DND-41 (cell line): ENCODE results near the gene PHF19.

Experiments used
- ATAC-seq: fragments of 200-7000 bp; cut with Tn5 transposase; 3 replicates; pipeline ENCODE4 v1.9.1; 2021; ENCODE audit warnings: low read depth; ENCODE audit not compliant: insufficient read depth
- DNase-seq: peaks from one replicate; pipeline ENCODE4 v3.0.0-alpha.2; 2020
- H2AFZ ChIP-seq: 2 replicates; pipeline ENCODE4 v1.6.0; 2012; ENCODE audit warnings: low read depth, low read length
- H3K27ac ChIP-seq: 2 replicates; pipeline ENCODE4 v1.5.1; 2012; ENCODE audit warnings: low read length, inconsistent platforms
- H3K27me3 ChIP-seq: fragments of 200-600 bp; sonication (generic); 2 replicates; pipeline ENCODE4 v1.6.0; 2012; ENCODE audit warnings: low read length, mild to moderate bottlenecking, inconsistent platforms; ENCODE audit not compliant: insufficient read depth, poor library complexity
- H3K36me3 ChIP-seq: 2 replicates; pipeline ENCODE4 v1.5.1; 2012; ENCODE audit warnings: low read length, inconsistent platforms; ENCODE audit not compliant: insufficient read depth
- H3K4me1 ChIP-seq: 2 replicates; pipeline ENCODE4 v1.5.1; 2012; ENCODE audit warnings: mild to moderate bottlenecking, low read length; ENCODE audit not compliant: insufficient read depth
- H3K4me2 ChIP-seq: 2 replicates; pipeline ENCODE4 v1.6.0; 2012; ENCODE audit warnings: mild to moderate bottlenecking, moderate library complexity, low read length, inconsistent platforms; ENCODE audit not compliant: insufficient read depth
- H3K4me3 ChIP-seq, 2 experiments: fragments of 200-600 bp in 1 of 2; shearing (Covaris generic) in 1 of 2; 2 replicates each; pipeline ENCODE4 v1.5.1; 2012 to 2016; ENCODE audit warnings: inconsistent platforms in 2 of 2, low read length in 2 of 2, mild to moderate bottlenecking in 2 of 2, low read depth in 1 of 2, moderate library complexity in 1 of 2
- H3K79me2 ChIP-seq: 2 replicates; pipeline ENCODE4 v1.6.0; 2012; ENCODE audit warnings: low read length, inconsistent platforms; ENCODE audit not compliant: insufficient read depth
- H3K9ac ChIP-seq: 2 replicates; pipeline ENCODE4 v1.6.0; 2012; ENCODE audit warnings: low read depth, mild to moderate bottlenecking, inconsistent platforms, low read length, moderate library complexity
- H3K9me3 ChIP-seq: 2 replicates; pipeline ENCODE4 v1.5.1; 2012; ENCODE audit warnings: low read length, moderate library complexity, mild to moderate bottlenecking, inconsistent platforms; ENCODE audit not compliant: insufficient read depth, severe bottlenecking
- H4K20me1 ChIP-seq: 2 replicates; pipeline ENCODE4 v1.6.0; 2012; ENCODE audit warnings: low read length; ENCODE audit not compliant: insufficient read depth
- CTCF ChIP-seq: IDR thresholded peaks from 2 replicates; pipeline ENCODE4 v1.5.1; 2012; ENCODE audit warnings: borderline replicate concordance, low read length, moderate library complexity, mild to moderate bottlenecking; ENCODE audit not compliant: poor library complexity, severe bottlenecking; ENCODE audit errors: extremely low read depth
- EZH2 ChIP-seq: IDR thresholded peaks from 3 replicates; pipeline ENCODE4 v1.6.1; 2012; ENCODE audit warnings: borderline replicate concordance, low read depth, mild to moderate bottlenecking, moderate library complexity, low read length, inconsistent platforms; ENCODE audit not compliant: severe bottlenecking

PHF19 gene

DNA sequence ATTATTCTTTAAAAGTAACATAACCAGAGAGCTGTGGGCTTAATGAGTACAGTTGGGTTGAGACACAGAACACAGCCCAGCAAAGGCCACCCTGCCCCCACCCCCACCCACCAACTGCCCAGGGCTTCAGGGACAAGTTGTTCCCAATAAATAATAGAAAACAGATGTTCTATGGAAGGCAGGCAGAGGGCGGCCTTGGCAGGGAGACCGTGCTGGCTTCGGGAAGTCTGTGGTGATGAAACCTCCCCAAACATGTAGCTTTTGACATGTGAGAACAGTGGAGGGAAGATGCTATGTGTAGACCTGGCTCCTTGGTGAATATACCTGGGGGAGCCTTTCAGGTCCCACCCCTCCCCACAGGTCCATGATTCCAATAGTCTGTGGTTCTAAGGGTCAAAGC is 39.6 kb upstream of the PHF19 start:
- Histone ChIP-seq H3K4me3 (no peak overlapping the region), H3K4me1 (peaks cover 10% of the 10 kb centered on the region), H4K20me1 (no peaks in the 10 kb centered on the region), H3K36me3 (no peaks in the 10 kb centered on the region), H3K4me2 (no peak overlapping the region), H3K9me3 (no peaks in the 10 kb centered on the region), H3K27me3 (no peaks in the 10 kb centered on the region), H3K27ac (no peak overlapping the region), H3K9ac (no peak overlapping the region), H2AFZ (no peak overlapping the region), H3K79me2 (no peaks in the 10 kb centered on the region)
- ATAC-seq (no peak), DNase-seq (no peak)
- TF ChIP-seq EZH2 (no peak), CTCF (no peak)

- Histone ChIP-seq H3K36me3 (no peaks in the 10 kb centered on the region), H3K4me3 (no peak overlapping the region)
Measured at GRCh38 chr9:120915854-120916470, 39.0 kb upstream of the PHF19 start.

GRCh38 chr9:120914953-120915352 is 38.0 kb upstream of the PHF19 start:
- no peak overlapping the region for H3K4me2 ChIP-seq
- no peaks in the 10 kb centered on the region for H3K79me2 ChIP-seq
- no peak overlapping the region for H3K9ac ChIP-seq
- TF ChIP-seq CTCF: no peak
- H3K4me1 ChIP-seq: peaks cover 15% of the 10 kb centered on the region
- no peaks in the 10 kb centered on the region for H3K27me3 ChIP-seq
- H2AFZ ChIP-seq: no peak overlapping the region
- H3K4me3 ChIP-seq: no peak overlapping the region
- no peak for DNase-seq
- H3K36me3 ChIP-seq: no peaks in the 10 kb centered on the region
- no peaks in the 10 kb centered on the region for H3K9me3 ChIP-seq
- no peak overlapping the region for H3K27ac ChIP-seq
- ATAC-seq: no peak
- H4K20me1 ChIP-seq: no peaks in the 10 kb centered on the region

More at GRCh38 chr9:120915854-120916470, 39.0 kb upstream of the PHF19 start:
- H3K27me3 ChIP-seq: no peaks in the 10 kb centered on the region
- TF ChIP-seq CTCF (no peak), EZH2 (no peak)
- H3K79me2 ChIP-seq: no peaks in the 10 kb centered on the region
- no peak overlapping the region for H2AFZ ChIP-seq
- H3K27ac ChIP-seq: no peak overlapping the region
- peak; percentile 56 for DNase-seq
- peaks cover 10% of the 10 kb centered on the region for H3K4me1 ChIP-seq
- no peaks in the 10 kb centered on the region for H4K20me1 ChIP-seq
- H3K9ac ChIP-seq: no peak overlapping the region
- ATAC-seq: peak; percentile 89
- H3K9me3 ChIP-seq: no peaks in the 10 kb centered on the region
- H3K4me2 ChIP-seq: peak overlapping the region; percentile 7; the same call in 1 of the 2 replicates
